ENCODE data around the gene TPPP3.

Gene TPPP3

DNA sequence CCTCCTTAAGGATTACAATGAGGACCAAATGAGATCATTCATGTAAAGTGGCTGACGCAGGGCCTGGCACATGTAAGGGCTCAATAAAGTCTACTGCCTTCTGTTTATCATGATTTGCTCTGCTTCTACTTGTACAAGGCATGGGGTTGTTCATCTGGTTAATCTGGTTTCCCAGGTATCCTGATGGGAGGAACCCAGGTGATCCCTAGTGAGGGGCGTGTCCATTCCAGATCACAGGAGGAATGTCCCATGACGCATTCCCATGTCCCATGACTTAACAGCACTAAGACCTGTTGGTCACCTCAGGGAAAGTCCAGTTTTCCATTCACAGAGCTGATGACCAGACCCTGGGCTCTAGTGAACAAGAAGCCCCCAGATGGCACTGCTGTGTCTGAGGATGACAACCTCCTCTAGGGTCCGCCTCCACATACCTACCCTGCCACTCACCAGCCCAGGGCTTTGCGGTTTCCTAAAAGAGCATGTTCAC is 11.5 kb upstream of the TPPP3 start:
- no peak for DNase-seq (ENCODE audit: low read depth)

- no peak for DNase-seq (ENCODE audit: low read depth)
These were observed 10.8 kb upstream of the TPPP3 start for GRCh38 chr16:67403976-67404555.

GRCh38 chr16:67400901-67401300 is 7.6 kb upstream of the TPPP3 start:
- DNase-seq (ENCODE audit: low read depth): no peak

DNA sequence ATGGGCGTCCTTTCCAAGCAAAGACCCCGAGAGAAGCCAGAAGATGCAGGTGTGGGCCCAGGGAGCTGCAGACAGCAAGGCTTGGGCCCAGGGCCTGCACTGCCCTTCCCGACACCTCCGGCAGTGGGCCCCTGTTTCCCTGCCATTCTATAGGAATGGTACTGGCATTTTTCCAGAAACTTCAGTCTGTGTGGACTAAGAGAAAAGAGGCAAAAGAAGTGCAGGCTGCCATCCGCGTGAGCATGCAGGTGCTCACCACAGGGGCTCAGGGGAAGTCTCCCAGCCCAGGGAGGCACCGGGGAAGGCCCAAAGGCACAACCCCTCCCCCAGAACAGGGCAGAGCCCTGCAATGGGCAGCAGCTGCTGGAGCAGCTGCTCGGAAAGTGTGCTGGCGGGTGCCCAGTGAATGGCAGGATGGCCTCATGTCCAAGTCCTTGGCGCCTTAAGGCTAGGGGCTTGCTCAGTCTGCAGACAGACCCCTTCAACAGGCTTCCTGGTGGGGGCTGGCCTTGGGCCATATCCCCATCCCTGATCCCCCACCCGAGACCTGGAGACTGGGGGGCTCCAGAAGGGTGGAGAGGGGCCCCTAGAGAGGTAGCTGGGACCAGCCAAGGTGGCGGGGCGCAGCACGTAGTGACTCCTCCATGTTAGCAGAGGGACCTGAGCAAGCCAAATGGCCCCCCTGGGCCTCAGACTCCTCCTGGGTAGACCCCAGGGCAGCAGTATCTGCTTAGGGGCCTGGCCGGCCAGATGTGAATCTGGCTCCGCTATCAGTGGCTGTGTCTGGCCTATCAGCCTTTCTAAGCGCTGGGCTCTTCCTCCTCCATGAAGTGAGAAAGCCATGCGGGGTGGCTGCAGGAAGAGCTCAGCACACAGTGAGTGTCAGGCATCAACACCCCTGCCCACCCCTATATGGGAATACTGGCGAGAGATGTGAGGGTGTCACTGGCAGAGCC is 6.7 kb upstream of the TPPP3 start:
- no peak for DNase-seq (ENCODE audit: low read depth)

DNA sequence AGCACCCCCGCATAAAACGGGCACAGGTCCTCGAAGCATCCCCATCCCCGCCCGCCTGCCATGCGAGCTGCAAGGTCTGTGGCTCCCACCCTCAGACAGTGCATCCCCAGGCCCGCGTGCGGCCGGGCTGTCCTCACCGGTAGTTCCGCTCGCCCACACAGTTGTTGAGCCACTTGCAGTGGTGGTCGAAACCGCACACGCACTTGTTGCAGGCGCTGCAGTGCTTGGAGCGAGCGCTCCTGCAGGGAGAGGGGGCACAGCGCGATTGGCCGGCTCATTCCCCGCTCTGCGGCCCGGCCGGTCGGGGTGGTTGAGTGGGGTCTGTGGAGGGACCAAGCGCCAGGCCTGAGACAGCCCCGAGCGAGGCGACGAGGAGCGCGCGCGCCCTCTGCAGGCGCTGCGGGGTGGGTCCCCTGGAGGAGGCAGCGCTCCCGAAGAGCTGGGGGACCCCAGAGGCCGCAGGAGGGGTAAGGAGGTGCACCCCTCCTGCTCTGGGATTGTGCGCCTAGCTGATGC is 6.0 kb upstream of the TPPP3 start:
- no peak for DNase-seq (ENCODE audit: low read depth)

DNA sequence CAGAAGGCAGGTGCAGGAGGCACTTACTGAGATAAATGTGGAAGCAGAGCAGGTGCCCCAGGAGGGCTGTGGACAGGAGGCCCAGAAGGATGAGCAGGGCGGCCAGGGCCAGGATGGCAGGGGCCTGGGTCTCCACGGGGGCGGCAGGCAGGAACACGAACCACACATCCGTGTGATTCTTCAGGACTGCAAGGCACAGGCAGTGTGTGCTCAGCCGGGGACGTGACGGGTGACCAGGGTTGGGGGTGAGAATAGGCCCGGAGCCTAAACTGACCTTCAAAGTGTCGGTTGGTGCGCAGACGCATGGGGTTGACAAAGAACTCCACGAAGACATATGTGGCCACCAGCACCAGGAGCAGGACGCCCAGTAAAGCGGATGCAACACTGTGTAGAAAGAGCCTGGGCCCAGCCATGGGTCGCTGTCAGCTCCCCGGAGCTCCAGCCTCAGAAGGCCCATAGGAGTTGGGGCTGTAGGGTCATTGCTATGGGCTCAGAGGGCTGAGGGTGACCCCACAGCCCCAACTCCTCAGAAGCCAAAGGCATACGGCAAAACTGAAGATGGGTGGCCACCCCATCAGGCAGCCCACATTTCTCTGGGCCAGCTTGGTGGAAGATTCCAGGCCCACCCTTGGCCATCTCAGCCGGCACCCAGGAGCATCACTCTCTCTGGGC is 5.4 kb upstream of the TPPP3 start:
- no peak for DNase-seq (ENCODE audit: low read depth)

DNA sequence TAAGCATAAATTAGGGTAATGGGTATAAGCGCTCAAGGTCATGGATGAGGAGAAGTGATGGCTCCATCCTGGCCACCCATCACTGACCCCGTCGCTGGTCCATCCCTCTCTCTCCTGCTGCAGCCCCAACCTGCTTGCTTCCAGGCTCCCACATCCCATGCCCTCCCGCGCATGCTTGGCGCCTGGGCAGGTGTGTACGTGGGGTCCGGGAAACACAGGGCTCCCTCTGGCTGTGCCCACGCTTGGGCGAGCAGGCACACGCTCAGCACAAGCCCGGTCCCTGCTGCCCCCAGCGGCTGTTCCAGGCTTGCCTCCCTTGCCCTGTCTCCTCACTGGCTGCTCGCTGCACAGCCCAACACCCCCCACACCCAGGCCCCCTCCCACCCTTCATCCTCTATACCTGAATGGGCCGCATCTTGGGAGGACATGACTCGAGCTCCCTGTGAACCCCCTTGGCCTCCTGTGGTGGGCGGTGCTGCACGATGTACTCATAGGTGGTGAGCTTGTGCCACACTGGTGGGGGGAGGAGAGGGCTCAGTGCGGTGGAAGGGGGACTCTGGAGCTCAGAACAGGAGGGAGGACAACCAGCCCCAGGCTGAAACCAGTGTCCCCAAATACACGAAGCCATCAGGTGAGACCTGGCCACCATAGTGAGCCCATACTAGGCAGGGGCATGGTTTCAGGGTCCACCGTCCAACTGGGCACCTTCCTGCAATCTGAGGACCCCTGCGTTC is 4.7 kb upstream of the TPPP3 start:
- no peak for DNase-seq (ENCODE audit: low read depth)

DNA sequence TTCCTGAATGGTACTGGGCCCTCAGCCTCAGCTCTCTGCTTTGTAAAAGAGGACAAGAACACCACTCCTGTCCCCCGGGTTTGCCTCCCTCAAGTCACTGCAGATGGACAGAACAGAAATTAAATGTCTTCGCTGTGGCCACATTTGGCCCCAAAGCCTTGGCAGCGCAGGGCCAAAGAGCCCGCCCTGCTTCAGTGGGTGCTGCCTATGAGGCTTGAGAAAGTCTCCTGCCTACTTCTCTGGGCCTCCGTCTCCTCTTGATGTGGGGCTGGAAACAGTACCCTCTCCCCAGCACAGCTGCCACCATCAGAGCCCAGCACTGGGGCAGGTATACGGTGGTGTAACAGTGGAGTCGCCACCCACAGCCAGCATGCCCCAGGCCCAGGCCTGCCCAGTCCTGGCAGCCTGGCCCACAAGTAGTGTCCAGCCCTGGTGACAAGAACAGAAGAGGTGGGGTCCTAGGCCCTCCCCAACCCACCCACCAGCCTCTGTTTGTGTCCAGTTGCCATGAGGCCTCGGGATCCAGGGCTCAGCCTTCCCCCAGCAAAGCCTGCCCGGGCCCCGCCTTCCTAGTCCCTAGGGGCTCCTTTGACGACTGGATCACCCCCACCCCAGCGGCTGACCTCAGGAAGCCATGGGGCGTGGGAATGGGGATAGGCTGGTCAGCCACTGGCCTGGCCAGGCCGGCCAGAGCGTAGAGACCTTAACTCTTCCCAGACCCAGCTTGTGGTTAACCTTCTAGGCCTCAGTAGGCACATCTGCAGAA is 3.9 kb upstream of the TPPP3 start:
- no peak for DNase-seq (ENCODE audit: low read depth)

GRCh38 chr16:67396159-67397035 is 3.1 kb upstream of the TPPP3 start:
- no peak for DNase-seq (ENCODE audit: low read depth)

DNA sequence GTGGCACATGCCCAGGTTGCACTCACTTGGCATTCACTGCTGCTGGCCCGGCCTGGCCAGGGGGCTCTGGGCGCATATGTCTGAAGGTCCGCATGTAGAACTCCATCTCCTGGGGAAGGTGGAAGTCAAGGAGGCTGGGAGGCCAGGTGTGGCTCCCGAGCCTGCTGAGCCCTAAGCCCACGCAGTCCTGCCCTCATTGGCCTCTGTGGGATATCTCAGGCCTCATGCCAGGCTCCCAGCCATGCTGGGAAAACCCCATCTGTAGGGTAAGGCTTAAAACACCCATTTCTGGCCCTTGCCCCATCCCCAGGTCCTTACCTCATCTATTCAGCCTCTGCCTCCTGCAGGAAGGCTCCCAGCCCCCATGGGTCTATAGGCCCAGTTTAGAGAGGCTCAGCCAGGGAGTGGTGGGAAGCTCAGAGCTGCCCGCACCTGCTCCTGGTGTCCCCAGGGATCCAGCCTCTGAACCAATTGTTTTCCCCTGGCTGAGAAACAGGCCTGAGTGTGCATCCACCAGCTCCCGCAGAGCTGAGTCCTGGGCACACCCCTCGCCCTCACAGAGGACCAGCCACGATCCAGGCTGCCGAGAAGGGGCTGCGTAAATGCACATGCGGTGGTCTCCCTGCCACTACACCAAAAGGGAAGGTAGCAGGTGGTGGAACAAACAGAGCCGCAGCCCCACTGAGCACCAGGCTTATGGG is 2.3 kb upstream of the TPPP3 start:
- no peak for DNase-seq (ENCODE audit: low read depth)

- DNase-seq (ENCODE audit: low read depth): no peak
These were observed 1.8 kb upstream of the TPPP3 start for GRCh38 chr16:67395105-67395457.

- DNase-seq (ENCODE audit: low read depth): no peak
These were observed 1.1 kb upstream of the TPPP3 start for GRCh38 chr16:67394155-67395104.

DNA sequence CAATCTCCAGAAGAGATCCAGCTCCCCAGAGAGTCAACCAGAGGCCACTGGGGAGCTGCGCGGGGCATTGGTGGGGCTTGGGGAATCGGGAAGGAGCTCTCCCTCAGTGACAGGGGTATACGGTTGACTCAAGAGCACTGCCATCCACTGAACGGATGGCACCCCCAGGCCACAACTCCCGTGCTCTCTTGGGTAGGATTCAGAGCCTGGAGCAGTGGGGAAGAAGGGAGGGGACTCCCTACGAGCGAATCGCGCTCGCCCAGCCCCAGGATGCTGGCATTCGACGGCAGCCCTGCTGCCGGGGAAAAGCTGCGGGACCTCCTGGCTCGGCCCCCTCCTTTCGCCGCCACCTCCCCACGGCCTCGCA is 473 bp upstream of the TPPP3 start:
- no peak for DNase-seq (ENCODE audit: low read depth)

GRCh38 chr16:67392301-67393059 is 818 bp downstream of the TPPP3 start:
- DNase-seq (ENCODE audit: low read depth): no peak

GRCh38 chr16:67391424-67392300 is 1.6 kb downstream of the TPPP3 start:
- no peak for DNase-seq (ENCODE audit: low read depth)

GRCh38 chr16:67390816-67391423 is 2.4 kb downstream of the TPPP3 start:
- DNase-seq (ENCODE audit: low read depth): no peak
